HL-60/S4 treated with phorbol 12-myristate 13-acetate at 8.2 ng/mL for 4 days and 3 days (cell line): ENCODE measurements around the gene TSPAN14.
"Not testable (repeated sequence)": the region's sequence is repeated elsewhere in the genome, so short reads cannot be mapped to it uniquely, and the experiment has no call there.

ENCODE experiments used
- in situ Hi-C: fragments of 300-500 bp; cut with MboI; formaldehyde crosslinking; loops from 2 replicates; pipeline ENCODE4 v1.15.0; 2022; ENCODE audit warnings: low sequenced_read_pairs

The TSPAN14 gene, protein sequence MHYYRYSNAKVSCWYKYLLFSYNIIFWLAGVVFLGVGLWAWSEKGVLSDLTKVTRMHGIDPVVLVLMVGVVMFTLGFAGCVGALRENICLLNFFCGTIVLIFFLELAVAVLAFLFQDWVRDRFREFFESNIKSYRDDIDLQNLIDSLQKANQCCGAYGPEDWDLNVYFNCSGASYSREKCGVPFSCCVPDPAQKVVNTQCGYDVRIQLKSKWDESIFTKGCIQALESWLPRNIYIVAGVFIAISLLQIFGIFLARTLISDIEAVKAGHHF

DNA sequence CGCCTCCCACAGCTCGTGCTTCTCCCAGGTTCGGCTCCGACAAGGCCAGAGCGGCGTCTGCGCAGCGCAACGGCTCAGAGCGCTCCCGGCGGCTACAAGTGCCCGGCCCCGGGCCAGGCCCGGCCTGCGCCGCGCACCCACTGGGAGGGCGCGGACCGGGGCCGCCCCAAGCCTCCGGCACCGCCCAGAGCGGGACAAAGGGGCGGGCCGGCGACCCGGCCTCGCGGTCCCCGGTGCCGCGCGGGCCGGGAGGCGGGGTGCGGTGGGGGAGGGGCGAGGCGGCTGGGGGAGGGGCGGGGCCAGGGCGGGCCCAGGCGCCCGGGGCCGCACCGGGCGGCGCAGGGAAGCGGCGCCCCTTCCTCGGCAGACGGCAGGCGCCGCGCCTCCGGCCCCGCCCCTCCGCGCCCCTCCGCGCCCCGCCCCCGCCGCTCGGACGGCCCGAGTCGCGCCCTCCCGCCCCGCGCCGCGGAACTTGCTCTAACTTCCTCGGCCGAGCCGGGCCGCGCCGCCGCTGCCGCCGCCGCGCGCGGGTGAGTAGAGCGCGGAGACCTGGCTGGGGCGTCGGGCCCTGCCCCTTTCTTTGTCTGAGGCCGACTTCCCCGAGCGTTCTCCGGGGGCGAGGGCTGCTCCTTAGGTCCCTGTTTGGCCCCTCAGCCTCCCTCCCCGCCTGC, at the start of gene TSPAN14:
TSS of gene TSPAN14 (plus strand) at position 469 of the 671 bp plus-strand sequence. CDS start 34,924 bp downstream, outside the sequence.
- in situ Hi-C loops: loop anchor here (5.0 kb wide), 1 partner anchor 48 kb away; no protein-coding TSS in a partner anchor

DNA sequence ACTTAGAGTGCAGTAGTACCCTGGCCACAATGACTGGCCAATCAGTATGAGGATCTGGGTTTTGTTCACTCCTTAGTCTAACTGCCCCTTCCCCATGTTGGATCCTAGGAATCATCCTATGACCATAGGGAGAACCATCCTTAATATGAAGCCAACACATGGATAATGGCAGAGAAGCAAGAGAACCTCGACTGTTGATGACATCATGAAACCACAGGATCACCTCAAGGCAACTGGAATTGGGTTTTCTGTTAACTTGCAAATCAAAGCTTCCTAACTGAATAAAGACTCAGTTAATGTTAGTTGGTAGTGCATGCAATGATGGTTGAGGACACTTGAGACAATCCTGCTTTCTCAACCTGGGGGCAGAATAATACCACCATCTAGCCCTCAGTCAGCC, 49.1 kb upstream of the TSPAN14 start:
- in situ Hi-C loops: no loop called here

DNA sequence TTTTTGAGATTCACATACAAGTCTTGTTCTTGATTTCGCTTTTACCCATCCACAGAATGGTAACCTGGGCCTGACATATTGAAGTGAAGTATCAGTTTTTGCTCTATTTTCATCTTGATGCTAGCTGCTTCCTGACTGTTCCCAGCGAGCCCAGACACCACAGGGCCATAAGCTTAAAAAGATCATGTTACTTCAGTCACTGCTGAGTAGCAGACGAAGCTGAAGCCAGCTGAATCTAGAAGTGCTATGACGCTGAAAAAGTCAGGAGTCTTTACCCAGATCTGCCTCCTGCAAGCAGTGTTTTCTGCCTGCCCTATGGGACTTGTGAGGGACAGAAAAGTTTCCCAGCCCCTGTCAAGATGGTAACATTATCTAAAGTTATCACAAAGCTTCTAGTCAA, 48.5 kb upstream of the TSPAN14 start:
- in situ Hi-C loops: no loop called here

DNA sequence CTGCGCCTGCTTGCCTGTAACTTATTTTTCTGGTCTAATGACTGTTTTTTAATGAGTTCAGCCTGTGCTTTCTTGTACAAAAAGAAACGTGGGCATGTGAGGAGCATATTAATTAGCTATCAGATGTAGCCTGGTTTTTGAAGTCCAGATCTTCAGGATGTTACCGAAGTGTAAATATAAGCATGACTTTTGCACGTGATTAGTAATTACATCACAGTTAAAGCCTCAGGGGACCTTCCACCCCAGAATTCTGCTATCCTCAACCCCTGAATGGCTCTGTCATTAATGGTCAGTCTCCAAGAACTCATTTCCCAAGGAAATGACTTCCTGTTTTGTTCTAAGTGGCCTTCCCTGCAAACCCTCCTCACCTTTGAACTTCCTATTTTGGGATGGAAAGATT, 47.9 kb upstream of the TSPAN14 start:
- in situ Hi-C loops: no loop called here

DNA sequence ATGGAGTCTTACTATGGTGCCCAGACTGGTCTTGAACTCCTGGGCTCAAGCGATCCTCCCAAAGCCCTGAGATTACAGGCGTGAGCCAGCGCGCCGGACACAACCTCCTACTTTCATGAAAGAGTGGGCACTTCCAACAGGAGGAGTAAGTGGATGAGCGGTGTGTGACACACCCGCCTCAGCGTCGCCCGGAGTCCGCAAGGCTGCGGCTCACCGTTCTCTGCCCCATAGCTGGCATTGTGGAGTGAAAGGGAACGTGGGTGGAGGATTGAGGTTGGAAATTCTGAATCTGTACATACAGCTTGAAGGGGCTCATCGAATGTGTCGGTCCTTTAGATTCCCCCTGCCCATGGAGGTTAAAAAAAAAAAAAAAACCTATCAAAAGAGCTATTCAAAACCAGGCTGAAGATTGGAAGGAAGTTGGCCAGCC, 46.3 kb upstream of the TSPAN14 start:
- in situ Hi-C loops: no loop called here

DNA sequence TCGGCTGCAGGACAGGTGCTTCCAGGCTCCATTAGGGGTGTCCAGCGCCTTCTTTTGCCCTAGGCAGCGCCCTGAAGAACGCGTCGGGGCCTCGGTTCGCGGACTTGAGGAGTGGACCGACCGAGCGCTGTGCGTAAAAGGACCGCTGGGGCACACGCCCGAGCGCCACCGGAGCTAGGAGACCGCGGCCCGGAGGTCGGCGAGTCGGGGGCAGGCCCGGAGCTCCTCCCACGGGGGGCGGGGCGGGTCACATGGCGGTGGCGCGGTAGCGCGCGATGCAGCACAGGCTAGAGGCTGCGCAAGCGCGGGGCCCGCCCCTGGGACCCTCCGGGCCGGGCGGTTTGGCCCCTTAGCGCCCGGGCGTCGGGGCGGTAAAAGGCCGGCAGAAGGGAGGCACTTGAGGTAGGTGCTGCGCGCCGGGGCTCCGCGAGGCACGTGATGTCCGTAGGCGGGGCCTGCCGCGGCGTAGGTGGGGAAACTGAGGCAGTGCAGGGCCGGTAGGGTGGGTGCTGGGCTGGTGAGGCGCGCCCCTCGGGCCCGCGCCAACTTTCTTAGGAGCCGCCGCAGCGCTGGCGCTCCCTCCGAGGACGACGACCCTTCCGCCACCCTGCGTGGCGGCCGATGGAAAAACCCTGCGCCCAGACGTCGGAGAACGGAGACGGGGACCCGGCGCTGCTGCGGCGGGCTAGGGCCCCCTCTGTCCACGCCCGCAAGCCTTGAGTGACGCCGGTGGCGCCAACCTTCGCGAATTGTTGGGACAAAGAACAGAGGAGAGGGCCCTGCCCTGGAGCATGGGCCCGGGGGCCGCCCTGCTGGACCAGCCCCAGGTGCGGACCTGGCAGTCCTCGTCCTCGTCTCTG, 45.6 kb upstream of the TSPAN14 start, which contains the start of gene PRXL2A:
TSS of gene PRXL2A (plus strand) at position 310 of the 860 bp plus-strand sequence. CDS start 11,917 bp downstream, outside the sequence.
- in situ Hi-C loops: no loop called here

DNA sequence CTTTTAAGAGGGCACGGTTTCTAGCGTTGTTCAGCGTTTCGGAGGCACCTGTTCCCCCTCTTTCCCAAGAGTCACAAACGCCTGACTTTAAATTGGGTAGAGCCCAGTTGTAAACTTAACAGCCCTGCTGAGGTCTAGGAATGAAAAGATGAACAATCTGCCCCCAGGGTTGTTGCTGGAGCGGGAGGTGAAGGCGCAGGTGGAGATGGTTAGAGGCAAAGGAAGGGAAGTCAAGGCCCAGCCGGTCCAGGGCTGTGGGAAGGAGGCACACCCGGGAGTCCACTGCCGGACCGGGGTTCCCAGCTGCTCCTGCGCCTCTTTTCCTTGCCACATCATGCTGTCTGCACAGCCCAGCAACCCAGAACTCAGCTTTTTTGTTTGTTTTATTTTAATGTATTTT, 45.0 kb upstream of the TSPAN14 start:
- in situ Hi-C loops: no loop called here

DNA sequence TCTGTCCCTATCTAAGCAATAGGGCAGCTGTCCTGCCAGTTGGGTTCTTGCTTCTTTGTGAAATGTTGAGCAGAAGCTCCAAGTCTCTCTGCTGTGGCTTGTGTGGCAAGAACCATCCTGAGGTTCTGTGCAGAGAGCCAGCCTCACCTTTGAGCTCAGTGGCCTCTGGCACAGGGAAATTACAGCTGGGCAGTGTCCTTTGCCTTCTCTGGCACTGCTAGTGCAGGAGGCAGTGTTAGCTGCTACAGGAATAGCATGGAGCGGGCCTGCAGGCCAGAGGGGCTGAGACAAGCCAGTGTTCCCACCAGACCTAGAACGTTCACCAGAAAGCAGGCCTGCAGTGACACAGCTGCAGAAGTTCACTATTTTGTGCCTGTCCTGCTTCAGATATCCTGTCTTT, 44.0 kb upstream of the TSPAN14 start:
- in situ Hi-C loops: no loop called here

DNA sequence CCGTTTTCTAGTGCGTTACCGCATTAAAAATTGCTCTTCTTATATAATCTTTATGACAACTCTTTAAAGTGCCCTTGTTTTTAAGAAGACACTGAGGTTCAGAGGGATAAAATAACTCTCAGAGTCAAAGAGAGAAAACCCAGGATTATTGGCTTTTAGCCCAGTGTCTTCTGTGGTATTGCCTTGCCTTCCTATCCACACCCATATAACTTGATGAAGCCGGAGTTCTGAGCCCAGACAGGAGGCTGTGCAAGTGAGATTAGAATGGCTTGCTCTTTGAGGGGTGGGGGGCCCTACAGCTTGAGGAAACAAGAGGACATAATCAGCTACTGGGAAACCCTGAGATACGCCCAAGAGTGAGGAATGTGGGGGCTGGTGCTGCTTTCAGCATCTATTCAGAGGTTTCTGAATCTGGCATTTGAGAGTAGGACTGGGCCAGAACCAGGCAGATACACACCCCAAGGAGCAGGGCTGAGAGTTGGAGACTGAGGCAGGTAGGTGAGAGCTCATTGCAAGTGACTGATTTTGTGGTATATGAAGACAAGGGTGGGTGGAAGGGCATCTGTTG, 43.4 kb upstream of the TSPAN14 start:
- in situ Hi-C loops: no loop called here

DNA sequence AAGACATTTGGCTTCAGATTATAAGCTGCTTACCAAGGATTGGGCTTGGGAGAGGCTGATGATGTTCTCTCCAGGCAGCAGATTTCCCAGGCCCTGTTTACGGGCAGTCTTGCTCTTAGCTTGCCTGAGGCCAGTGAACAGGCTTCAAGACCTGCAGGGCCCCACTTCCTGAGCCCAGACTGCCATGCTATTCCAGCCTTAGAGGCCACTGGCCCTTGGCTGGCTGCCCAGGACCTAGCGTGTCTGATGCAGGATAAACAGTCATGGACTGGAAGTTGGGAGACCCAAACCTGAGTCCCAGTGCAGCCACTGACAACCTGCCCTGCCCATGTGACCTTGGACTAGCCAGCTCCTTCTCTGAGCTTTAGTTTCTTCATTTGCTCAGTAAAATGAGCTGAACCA, 42.8 kb upstream of the TSPAN14 start:
- in situ Hi-C loops: no loop called here

DNA sequence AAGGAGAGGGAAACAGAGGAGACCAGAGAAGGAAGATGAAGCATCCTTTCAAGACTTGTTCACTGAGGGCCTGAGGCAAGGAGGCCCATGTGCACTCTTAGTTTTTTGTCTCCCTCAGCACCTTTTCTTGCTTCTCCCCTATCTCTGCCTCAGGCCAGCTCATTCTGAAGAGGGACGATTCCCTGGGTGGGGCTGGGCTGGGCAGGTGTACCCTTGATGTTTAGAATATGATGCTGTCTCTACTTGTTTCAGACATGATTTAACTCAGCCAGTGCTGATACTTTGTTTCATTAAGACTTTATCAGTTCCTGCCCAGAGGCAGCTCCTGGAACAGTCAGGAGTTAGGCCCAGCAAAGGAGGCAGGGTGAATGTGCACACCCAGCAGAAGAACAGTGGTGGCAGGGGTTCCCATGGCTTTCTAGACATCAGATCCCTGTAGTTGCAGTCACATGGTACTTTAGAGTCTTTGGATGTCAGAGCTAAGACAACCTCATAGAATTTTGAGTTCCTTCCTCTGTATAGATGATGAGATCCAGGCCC, 42.4 kb upstream of the TSPAN14 start:
- in situ Hi-C loops: no loop called here

DNA sequence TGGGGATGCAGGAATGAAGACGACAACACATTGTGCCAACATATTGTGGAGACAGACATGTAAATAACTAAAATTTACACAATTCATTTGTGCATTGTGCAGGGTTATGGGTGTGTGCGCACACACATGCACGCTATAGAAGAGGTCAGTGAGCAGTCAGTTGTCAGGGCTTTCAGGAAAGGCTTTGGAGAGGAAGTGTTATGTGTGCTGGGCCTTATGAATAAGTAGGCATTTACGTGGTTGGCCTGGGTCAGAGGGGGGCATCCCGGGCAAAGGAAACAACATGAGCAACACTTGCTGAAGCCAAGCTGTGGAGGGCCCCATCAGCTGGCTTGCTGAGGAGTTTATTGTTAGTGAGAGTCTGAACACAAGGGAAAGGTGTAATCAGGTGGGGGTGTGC, 41.6 kb upstream of the TSPAN14 start:
- in situ Hi-C loops: no loop called here

DNA sequence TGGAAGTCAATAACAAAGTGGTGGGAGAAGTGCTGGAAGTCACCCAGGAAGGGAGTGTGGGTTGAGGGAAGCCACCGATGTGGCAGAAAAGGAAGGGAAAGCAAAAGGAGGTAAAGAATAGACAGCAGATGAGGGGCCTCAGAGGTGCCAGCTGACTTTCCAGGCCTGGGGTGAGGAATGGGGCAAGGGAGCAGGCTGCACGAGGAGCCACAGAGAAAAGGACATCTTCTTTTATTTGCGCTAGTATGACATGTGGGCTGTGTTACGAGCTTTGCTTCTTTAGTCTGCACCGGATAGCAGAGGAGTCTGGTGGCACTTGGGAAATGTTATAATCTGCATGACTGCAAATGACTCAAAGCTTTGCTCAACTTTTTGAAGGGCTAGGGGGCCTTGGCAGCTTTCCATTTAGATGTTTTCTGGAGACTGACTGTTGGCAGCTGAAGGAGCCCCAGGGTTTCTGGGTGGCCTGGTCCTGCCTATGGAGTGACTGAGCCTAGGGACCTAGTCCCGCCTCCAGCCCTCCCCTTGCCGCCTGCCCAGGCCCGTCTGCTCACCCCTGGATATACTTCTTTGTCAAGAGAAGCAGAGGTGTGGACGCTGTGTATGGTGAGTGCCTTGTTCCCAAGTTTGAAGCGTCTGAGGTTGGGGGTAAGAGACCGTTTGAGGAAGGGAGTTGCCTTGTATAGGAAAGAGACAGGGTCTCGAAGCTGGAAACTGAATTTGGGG, 40.7 kb upstream of the TSPAN14 start:
- in situ Hi-C loops: no loop called here

DNA sequence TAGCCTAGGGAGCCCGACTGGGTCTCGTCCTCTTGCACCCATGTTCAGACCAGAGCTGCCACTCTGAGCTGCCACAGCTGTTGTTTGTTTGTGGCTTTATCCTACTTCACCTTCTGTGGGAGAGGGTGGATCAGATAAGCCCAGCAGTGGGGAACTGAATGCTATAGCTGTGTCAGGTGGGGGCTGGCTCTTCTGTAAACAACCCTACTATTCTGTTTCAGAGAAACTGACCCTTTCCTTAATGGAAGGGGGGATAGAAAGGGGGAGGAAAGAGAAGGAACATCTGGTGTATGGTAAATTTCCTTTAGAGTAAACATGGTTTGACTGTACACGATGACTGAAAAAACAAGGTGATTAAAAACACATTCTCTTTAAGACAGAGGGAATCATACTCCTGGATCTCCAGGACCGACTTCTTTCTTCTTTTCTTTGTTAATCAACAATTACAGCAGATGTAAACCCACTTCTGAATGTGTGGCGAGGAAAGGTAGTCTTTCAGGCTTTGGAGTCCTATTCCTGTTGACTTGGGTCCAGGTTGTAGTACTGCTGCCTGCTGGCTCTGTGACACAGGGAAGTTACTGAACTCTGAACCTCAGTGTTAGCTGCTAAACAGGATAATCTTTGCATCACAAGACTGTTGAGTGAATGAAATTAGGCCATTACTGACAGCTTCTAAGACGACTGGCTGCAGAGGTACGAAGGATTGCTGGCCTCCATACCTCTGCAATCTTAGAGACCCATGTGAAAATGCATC, 39.8 kb upstream of the TSPAN14 start:
- in situ Hi-C loops: no loop called here

DNA sequence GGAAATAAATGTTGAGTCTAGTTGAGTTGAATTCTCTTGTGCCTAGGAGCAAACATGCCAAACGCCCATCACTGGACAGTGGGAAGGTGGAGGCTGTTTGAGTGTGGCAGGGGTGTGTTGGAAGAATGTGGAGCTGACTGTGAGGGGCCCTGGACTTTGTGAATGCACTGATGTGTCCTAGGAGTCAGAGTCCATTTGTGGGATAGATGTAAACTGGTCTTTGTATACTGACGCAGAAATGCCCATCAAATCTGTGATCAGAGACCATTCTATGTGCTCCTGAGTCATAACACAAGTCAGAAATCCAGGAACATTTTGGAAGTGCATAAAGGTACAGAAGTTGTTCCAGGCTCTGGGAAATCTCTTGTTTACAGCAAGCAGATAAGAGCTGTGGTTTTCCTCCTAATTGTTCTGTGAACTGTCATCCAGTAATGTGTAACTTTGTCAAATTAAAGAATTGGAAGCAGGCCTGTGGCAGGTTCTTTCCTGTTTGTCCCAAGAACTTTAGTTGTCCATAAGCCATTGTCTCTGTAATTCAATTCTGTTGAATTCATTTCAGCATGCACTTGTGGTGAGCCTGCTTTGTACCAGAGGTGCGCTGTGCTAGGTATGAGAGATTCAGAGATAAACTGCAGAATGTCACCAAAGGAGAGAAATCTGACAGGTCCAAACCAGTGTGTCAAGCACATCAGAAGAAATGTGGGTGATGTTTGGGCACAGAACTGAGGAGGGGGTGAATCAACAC, 38.2 kb upstream of the TSPAN14 start:
- in situ Hi-C loops: no loop called here

DNA sequence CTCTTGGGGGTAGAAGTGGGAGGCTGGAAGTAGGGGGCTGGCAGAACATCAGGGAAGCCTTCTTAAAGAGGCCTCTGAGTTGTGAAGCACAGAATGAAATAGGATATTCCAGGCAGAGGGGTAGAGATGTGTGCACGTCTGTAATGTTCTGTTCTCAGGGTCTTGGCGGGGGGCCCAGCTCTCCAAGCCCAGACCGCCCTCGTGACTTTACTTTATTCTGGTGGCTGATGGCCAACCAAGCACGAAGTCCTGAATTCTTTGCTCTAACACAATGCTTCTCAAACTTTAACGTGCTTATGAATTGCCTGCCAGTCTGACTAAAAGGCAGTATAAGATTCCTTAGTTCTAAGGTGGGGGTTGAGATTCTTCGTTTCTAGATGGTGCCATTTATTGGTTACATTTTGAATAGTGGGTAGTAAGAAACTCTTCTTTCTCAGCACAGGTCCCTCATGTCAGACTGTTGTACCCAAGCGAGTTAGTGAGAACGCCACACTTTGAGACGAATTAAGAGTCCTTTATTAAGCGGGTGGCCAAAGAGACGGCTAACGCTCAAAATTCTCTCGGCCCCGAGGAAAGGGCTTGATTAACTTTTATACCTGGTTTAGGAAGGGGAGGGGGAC, 37.5 kb upstream of the TSPAN14 start:
- in situ Hi-C loops: no loop called here

DNA sequence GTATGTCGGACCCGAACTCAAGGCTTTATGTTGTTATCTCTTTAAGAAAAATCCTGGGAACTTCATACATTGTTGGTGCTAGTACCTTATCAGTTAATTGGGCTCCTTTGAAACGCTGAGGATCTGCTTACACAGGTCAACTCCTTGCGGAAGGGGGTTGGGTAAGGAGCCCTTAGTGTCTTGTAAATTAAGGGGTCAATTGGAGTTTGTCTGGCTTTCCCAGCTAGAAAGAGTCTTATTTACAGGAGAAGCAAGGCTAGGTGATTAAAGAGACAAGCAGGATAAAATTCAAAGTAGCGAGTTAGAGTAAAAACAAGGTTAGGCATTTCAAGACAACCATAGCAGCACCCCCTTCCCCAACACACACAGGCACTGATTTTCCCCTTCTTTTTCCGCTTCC, 36.9 kb upstream of the TSPAN14 start:
- in situ Hi-C loops: not testable (repeated sequence)

DNA sequence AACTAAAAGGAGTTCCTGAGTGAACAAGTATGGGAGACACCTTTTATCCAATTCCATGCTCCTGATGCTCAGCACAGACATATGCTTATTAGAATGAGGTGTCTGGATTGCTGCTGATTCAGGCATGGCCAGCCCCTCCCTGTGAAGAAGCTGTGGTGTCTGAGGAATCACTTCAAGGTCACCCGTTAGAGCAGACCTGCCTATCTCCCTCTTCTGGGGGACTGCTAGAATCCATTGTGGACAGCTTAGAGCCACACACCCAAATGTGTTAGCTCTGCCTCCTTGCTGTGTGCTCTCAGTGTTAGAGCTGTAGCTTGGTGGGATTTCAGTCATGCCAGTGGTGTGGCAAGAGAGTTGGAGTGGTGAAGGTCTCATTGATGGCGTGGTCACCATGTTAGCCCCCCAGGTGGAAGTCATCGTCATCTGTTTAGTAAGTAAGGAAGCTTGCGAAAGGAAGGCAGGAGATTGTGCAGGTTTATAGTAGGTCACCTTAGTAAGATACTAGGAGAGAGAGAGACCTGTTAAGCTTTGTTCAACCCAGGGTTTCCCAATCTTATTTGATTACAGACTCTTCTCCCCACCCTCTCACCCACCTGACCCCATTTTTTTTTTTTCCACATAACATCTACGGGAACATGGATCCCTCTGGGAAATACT, 32.9 kb upstream of the TSPAN14 start:
- in situ Hi-C loops: no loop called here
